Endothelial cell of umbilical vein (primary cell): ENCODE results near the gene DCTN4.

Source experiments
- CTCF ChIP-seq, 2 donors: IDR thresholded peaks; 1 replicate in 1 of 2; 2 replicates in 1 of 2; pipeline ENCODE4 v1.5.1; 2011; ENCODE audit warnings: low read length in 2 of 2, mild to moderate bottlenecking in 2 of 2, moderate library complexity in 2 of 2, control low read depth in 1 of 2, inconsistent platforms in 1 of 2, low read depth in 1 of 2; ENCODE audit not compliant: insufficient read depth in 1 of 2; ENCODE audit errors: extremely low read depth in 1 of 2
- EZH2 ChIP-seq: IDR thresholded peaks from 2 replicates; pipeline ENCODE4 v1.6.1; 2012; ENCODE audit warnings: borderline replicate concordance, low read depth, mild to moderate bottlenecking, moderate library complexity, low read length, inconsistent platforms; ENCODE audit not compliant: severe bottlenecking
- POLR2A ChIP-seq: IDR thresholded peaks from 2 replicates; pipeline ENCODE4 v1.6.1; 2012; ENCODE audit warnings: low read depth, mild to moderate bottlenecking, control low read depth, low read length

DNA sequence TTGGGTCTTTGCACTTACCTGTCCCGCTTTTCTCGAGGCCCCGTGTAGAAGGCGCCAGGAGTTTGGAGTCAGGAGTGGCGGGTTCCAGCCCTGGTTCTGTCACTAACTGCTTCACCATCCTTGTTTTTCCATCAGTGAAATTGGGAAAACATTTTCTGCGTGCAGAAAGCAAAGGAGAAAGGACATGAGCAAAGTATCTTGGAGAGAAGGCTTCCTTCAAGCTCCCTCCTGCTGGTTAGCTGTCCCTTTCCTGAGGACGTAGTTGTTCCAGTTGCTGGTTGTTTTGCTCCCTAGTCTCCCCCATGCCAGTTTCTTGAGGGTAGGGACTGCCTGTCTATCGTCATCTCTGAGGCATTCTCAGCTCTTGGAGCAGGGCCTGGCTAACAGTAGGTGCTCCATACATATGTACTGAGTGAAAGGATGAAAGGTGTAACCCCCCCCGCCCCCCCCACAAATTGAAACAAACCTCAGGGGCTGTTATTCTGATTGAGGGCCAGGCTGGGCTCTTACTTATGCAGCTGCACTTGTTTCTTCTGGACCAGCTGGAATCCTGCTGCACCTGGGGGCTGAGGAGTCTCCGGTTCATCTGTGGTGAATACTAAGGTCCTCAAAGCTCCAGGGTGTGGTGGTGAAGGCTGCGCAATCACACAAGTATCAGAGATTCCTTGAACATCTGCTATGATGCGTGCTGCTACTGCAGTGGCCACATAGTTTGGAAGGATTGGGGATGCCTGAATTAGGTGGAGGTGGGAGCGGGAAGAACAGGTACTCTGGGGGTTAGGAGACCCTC lies 20.8 kb upstream of the DCTN4 start:
- no peak for TF ChIP-seq CTCF (IDR thresholded peaks at IDR 0.05; ENCODE audit: extremely low read depth in 1 of 2, insufficient read depth in 1 of 2, low read depth in 1 of 2, low read length in 2 of 2)
- TF ChIP-seq EZH2 = no peak
- no peak for TF ChIP-seq POLR2A
